ENCODE results near the gene ANKS1B.

DNA sequence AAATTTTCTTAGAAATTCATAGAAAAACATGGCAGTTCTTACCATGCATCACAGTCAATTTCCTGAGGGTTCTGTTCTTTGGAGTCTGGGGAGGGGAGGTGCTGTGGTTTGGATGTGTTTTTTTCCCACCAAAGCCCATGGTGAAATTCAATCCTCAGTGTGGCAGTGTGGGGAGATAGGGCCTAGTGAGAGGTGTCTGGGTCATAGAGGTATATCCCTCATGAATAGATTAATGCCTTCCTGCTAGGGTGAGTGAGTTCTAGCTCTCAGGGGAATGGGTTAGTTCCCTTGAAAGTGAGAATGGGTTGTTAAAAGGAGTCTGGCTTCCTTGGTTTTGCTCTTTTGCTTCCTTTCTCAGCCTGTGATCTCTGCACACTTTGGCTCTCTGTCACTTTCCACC is 1061.9 kb downstream of the ANKS1B start:
- no peak for TF ChIP-seq ZNF8 (CRISPR knock-in tag; IDR thresholded peaks at IDR 0.05)
- TF ChIP-seq ARNTL (CRISPR knock-in tag; IDR thresholded peaks at IDR 0.05; ENCODE audit: borderline replicate concordance, low read depth), result no peak
- TF ChIP-seq RARB (CRISPR knock-in tag; IDR thresholded peaks at IDR 0.05), result no peak
- TF ChIP-seq ZFP3 (CRISPR knock-in tag; IDR thresholded peaks at IDR 0.05), result no peak
- TF ChIP-seq, protein P1, sequence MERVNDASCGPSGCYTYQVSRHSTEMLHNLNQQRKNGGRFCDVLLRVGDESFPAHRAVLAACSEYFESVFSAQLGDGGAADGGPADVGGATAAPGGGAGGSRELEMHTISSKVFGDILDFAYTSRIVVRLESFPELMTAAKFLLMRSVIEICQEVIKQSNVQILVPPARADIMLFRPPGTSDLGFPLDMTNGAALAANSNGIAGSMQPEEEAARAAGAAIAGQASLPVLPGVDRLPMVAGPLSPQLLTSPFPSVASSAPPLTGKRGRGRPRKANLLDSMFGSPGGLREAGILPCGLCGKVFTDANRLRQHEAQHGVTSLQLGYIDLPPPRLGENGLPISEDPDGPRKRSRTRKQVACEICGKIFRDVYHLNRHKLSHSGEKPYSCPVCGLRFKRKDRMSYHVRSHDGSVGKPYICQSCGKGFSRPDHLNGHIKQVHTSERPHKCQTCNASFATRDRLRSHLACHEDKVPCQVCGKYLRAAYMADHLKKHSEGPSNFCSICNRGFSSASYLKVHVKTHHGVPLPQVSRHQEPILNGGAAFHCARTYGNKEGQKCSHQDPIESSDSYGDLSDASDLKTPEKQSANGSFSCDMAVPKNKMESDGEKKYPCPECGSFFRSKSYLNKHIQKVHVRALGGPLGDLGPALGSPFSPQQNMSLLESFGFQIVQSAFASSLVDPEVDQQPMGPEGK (CRISPR knock-in tag; IDR thresholded peaks at IDR 0.05; ENCODE audit: borderline replicate concordance), result no peak
- TF ChIP-seq, protein P2, sequence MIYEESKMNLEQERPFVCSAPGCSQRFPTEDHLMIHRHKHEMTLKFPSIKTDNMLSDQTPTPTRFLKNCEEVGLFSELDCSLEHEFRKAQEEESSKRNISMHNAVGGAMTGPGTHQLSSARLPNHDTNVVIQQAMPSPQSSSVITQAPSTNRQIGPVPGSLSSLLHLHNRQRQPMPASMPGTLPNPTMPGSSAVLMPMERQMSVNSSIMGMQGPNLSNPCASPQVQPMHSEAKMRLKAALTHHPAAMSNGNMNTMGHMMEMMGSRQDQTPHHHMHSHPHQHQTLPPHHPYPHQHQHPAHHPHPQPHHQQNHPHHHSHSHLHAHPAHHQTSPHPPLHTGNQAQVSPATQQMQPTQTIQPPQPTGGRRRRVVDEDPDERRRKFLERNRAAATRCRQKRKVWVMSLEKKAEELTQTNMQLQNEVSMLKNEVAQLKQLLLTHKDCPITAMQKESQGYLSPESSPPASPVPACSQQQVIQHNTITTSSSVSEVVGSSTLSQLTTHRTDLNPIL (CRISPR knock-in tag; IDR thresholded peaks at IDR 0.05; ENCODE audit: low read depth), result no peak
- TF ChIP-seq, protein P3, sequence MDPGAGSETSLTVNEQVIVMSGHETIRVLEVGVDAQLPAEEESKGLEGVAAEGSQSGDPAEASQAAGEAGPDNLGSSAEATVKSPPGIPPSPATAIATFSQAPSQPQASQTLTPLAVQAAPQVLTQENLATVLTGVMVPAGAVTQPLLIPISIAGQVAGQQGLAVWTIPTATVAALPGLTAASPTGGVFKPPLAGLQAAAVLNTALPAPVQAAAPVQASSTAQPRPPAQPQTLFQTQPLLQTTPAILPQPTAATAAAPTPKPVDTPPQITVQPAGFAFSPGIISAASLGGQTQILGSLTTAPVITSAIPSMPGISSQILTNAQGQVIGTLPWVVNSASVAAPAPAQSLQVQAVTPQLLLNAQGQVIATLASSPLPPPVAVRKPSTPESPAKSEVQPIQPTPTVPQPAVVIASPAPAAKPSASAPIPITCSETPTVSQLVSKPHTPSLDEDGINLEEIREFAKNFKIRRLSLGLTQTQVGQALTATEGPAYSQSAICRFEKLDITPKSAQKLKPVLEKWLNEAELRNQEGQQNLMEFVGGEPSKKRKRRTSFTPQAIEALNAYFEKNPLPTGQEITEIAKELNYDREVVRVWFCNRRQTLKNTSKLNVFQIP (CRISPR knock-in tag; IDR thresholded peaks at IDR 0.05; ENCODE audit: borderline replicate concordance, low read depth), result no peak
- TF ChIP-seq ZFP30 (CRISPR knock-in tag; IDR thresholded peaks at IDR 0.05), result no peak
- TF ChIP-seq, protein P4, sequence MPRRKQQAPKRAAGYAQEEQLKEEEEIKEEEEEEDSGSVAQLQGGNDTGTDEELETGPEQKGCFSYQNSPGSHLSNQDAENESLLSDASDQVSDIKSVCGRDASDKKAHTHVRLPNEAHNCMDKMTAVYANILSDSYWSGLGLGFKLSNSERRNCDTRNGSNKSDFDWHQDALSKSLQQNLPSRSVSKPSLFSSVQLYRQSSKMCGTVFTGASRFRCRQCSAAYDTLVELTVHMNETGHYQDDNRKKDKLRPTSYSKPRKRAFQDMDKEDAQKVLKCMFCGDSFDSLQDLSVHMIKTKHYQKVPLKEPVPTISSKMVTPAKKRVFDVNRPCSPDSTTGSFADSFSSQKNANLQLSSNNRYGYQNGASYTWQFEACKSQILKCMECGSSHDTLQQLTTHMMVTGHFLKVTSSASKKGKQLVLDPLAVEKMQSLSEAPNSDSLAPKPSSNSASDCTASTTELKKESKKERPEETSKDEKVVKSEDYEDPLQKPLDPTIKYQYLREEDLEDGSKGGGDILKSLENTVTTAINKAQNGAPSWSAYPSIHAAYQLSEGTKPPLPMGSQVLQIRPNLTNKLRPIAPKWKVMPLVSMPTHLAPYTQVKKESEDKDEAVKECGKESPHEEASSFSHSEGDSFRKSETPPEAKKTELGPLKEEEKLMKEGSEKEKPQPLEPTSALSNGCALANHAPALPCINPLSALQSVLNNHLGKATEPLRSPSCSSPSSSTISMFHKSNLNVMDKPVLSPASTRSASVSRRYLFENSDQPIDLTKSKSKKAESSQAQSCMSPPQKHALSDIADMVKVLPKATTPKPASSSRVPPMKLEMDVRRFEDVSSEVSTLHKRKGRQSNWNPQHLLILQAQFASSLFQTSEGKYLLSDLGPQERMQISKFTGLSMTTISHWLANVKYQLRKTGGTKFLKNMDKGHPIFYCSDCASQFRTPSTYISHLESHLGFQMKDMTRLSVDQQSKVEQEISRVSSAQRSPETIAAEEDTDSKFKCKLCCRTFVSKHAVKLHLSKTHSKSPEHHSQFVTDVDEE (CRISPR knock-in tag; IDR thresholded peaks at IDR 0.05), result no peak
- TF ChIP-seq TCF4 (CRISPR knock-in tag; IDR thresholded peaks at IDR 0.05; ENCODE audit: borderline replicate concordance), result no peak
- TF ChIP-seq ZC3H10 (CRISPR knock-in tag; IDR thresholded peaks at IDR 0.05), result no peak
